ENCODE data around the gene PACSIN1.
"Not testable (repeated sequence)": the region's sequence is repeated elsewhere in the genome, so short reads cannot be mapped to it uniquely, and the experiment has no call there.

The PACSIN1 gene

DNA sequence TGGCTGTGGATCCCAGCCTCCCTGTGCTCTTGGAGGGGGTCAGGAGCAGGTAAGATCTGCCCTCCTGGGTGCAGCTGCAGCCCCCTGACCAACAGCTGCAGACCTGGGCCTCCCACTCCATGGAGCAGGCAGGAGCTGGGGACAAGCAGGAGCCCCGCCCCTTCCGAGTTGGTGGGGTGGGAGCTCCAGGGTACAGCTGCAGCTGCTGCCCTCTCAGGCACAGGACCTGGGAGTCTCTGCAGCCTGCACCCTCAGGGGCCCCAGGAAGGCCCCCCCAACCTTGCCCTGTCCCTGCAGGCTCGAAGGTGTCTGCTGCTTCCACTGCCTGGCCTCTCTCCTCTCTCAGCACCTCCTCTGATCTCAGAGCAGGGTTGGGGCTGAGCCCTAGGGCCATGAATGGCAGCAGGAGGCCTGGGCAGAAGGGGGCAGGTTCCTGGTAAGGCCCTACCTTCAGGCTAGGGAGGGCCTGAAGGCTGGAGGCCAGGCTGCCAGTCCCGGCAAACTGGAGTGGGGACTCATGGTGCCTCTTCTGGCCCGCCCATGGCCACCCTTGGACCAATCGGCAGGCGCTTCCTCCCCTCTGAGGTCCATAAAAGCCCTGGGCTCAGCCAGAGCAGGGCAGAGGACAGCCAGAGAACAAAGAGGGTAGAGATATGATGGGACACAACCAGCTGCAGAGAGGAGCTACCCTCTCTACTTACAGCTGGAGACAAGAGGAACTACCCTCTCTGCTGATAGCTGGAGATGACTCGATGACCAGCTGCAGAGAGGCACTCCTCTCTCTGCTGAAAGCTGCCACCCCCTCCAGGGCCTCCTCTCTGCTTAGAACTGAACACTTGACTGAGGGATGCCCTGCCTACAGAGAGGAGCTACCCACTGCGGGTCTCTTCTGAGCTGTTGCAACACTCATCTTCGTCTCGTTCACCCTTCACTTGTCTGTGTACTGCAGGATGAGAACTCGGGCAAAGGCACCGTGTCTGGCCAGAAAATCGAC, 7.8 kb upstream of the PACSIN1 start:
- no peak for DNase-seq (ENCODE audit: low read depth)

DNA sequence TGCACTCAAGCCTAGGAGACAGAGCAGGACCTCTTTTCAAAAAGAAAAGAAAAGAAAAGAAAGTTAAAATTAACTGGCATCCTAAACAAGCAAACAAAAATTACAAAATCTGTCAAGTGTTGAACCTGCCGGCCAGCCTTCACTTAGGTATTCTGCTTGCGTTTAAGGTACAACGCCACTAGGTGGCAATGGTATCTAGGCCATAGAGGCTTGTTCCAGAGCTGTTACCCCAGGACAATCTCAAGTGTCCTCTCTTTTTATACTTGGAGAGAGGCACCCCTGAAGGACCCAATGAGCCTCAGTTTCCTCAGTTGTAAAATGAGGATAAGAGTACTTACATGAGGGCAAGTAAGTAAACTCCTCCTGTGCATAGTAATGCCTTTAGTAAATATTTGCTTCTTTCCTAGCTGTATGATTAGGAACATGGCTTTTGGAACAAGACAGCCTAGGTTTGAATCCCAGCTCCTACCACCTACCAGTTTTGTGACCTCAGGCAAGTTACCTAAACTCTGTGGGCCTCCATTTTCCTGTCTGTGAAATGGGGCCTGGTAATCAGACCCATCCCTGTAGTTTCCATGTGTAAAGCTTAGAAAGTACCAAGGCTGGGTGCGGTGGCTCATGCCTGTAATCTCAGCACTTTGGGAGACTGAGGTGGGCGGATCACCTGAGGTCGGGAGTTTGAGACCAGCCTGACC, 5.8 kb upstream of the PACSIN1 start:
- peak; percentile 19 for DNase-seq (ENCODE audit: low read depth)

DNA sequence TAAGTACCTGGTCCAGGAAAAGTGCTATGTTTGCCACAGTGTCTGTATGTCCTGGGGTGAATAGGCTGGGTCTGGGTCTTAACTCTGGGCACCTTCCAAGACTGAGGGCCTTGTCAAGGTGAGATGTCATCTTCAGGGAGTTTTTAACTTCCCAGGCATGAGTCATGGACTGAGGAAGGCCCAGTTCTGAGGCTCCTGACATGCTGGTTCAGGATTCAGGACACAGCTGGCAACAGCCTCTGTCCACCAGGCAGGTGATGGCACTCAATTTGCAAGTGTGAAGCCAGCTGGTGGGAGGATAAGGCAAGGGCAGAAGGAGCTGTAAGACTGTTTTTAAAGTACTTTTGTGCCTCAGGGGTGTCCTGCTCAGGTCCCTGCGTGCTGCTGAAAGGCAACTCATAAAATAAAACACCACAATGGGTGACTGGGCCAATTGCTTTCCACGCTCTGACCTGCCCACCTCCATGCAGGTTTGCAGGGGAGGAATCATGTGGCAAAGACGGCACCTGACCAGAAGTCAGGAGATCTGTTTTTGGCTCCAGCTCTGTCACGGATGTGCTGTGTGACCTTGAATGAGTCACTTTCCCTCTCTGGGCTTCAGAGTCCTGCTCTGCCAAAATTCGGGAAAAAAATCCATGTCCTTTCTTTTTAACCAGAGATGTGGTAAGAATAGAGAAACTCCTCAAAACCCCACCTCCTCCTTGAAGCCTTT, 4.9 kb upstream of the PACSIN1 start:
- DNase-seq (ENCODE audit: low read depth) = no peak

DNA sequence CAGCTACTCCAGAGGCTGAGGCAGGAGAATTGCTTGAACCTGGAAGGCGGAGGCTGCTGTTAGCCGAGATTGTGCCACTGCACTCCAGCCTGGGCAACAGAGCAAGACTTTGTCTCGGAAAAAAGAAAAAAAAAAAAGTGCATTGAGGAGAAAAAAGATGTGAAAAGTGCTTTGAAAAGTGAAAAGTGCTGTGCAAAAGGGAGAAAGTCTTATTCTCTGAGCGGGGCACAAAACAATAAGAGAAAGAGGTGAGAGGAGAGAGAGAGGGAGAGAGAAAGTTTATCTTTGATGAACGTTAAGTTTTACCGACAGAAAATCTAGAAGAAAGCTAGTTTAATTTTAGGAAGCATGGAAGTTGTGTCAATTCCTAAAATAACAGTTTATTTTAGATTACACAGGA, 3.9 kb upstream of the PACSIN1 start:
- DNase-seq (ENCODE audit: low read depth) = no peak

DNA sequence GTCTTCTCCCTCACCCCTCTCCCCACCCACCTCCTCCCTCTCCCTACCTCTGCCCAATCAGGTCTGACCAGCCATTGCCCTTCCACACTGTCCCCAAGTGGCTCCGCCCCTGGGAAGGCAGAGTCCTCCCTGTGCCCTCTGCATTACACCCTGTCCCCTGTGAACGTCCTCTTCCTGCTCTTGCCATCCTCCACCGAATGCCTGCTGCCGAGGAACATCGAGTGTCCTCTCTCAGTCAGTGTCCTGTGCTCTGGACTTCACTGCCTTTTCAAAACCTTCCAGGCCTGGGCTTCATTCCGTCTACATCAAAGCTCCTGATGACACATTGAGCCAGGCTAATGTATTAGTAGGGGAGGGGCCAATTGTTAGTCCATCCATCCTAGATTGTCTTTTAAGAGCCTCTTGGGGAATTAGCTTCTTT, 3.3 kb upstream of the PACSIN1 start:
- DNase-seq (ENCODE audit: low read depth) = no peak

DNA sequence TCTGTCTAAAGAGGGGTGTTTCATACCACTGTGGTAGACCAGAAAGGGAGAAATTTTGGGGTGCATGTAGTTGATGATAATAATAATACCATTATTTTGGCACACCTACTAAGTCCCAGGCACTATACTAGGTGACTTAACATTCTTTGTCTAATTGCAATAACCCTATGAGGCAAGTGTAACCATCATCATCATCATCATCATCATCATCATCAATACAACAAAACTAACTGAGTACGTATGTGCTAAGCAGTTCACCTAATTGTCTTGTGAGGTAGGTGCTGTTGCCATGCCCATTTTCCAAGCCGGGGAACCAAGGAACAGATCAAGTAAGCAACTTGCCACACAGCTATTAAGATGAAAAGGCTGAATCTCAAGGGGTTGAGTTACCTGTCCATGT, 2.6 kb upstream of the PACSIN1 start:
- DNase-seq (ENCODE audit: low read depth) = no peak

DNA sequence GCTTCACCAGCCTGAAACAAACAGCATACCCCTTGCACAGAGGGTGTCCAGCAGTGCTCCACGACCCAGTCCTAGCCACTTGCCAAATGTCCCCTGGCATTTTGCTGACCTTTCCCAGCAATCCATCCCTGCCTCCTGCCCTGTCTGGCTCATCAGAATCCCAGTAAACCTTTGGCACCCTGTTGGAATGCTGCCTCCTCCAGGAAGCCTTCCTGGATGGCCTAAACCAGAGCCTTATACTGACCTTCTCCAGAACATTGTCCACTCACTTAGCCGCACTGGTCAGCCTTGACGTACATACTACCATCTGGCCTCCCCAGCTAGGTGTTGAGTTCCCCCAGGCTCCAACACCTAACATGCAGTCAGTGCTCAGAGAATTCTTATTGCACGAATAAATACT, 2.0 kb upstream of the PACSIN1 start:
- DNase-seq (ENCODE audit: low read depth) = no peak

DNA sequence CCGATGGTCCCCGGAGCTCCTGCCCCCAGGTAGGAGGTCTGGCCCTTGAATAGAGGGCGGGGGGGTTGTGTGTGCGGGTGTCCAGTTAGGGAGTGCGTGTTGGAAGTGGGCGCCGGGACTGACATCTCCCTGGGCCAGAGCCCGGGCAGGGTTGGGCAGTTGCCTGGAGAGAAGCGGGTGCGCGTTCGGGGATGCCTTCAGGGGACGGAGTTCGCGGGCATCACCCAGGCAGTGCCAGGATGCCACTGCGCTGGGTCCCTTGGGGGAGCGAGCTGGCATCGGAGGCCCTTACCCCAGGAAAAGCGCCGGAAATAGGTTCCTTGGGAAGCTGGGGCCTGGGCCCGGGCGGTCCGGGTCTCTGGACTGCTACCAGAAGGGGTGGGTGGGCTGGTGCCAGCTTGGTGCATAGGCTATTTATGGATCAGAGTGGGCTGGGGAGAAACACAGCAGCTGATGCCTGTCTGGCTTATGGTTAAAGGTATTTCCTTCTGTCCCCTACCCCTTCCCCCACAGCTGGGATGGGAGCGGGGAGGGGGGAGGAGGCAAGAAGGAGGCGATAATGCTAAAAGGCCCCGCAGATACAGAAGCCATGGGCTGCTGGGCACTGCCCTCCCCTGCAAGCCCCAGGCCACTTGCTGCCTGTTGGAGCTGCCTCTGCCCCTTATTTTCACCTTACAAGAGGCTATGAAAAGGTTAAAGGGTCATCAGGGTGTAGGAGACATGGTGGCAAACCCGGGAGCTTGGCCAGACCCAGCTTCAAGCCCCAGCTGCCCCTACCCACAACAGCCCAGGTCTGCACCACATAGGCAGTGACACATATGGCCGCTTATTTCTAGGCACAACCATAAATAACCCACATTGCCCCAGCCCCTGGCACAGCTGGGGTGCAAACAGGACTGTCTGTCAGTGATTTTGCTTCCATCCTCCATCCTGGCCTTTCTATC, 638 bp downstream of the PACSIN1 start:
- DNase-seq (ENCODE audit: low read depth) = no peak

DNA sequence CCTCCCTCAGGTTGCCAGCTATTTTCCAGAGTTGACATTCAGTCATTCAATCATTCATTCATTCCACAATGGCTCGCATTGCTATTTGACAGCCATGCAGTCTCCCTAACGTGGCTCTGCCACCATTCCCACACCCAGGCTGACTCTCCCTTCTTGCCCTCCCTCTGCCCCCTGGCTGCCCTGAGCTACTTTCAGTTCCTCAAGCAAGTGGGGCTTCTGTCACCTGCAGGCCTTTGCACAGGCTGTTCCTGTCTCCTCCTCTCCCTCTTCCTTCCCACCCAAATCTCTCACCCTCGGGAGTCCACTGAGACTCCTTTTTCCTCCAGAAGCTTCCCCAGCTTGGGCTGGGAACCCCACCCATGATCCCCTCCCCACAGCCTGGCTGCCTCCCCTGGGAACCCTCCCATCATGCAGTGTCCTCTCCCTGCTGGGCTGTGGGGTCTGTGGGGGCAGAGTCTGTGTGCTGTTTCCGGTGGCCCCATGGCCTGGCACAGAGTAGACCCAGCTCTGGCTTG, 2.6 kb downstream of the PACSIN1 start:
- no peak for DNase-seq (ENCODE audit: low read depth)

DNA sequence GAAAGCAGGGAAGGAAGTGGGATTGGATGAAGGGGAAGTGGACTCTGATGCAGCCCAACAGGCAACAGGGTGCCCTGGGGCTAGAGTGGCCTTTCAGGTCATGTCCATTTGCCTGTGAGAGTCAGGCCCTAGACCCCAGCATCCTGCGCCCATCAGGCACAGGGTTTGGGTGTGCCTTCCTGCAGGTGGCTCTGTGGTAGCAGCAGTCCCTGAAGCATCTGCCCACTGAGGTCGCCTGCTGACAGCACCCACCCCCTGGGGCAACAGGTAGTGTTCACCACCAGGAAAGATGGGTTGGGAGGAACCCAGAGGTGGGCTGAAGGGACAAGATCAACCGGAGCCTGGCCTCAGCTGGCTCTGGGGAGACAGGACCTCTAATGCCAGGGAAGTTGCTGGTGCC, 3.6 kb downstream of the PACSIN1 start:
- DNase-seq (ENCODE audit: low read depth) = no peak

DNA sequence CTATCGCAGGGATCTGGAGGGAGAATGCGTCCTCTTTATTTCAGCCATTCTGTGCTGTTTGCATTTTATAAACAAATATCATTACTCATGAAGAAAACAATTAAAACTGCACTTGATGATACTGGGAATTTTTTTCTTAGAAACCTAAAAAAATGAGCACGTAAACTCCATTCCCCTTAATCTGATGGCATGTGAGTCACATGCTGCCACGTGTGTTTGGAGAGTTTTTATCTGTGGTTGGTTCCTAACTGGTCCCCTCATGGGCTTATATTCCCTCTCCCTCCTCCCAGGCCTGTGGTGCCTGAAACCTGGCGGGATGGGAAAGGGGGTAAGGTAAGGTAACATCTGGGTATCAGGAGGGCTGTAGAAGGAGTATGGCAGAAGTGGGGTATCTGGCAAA, 6.5 kb downstream of the PACSIN1 start:
- no peak for DNase-seq (ENCODE audit: low read depth)

DNA sequence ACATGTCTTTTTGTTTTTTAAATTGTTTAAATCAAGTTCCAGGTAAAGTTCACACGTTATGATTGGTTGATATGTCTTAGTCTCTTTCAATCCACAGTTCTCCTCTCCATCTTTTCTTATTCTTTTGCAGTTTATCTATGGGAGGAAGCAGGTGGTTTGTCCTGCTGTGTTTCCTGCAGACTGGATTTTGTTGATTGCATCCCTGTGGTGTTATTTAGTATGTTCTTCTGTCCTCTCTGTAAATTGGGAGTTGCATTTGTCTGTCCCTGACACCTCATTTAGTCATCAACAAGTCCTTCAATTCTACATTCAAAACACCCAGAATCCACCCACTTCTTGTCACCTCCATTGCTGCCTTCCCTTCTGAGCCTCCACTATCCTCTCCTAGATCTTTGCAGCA, 8.1 kb downstream of the PACSIN1 start:
- no peak for DNase-seq (ENCODE audit: low read depth)

DNA sequence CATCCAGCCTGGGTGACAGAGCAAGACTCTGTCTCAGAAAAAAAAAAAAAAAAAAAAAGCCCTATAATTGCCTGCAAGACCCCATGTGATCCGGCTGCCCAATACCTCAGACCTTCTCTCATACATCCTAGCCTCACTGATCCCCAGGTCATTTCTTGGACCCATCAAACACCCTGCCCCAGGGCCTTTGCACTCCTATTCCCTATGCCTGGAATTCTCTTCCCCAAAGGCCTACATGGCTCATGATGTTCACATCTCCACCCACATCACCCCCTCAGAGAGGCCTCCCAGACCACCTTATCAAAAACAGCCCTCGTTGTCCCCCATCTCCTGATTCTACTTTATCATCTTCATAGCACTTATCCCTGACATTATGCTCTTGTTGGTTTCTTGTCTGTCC, 8.9 kb downstream of the PACSIN1 start:
- DNase-seq (ENCODE audit: low read depth) = no peak

DNA sequence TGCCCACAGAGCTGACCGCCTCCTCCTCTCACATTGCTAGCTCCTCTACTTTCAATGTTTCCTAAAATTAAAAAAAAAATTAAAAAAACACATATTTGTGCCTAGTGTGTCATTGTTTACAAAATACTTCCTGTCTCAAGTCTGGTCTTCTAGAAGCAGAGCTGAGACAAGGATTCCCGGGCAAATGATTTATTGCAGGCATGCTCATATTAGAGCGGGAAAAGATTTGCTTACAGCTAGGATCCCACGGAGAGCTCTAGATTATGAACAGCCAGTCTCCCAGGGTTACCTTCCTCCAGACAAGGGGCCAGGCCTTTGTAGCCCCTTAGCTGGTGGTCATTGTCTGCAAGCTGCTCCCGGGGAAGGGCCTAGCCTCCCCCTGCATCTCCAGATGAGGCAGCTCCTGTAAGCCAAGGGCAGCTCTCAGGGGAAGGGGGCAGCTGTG, 9.4 kb downstream of the PACSIN1 start:
- DNase-seq (ENCODE audit: low read depth) = no peak

DNA sequence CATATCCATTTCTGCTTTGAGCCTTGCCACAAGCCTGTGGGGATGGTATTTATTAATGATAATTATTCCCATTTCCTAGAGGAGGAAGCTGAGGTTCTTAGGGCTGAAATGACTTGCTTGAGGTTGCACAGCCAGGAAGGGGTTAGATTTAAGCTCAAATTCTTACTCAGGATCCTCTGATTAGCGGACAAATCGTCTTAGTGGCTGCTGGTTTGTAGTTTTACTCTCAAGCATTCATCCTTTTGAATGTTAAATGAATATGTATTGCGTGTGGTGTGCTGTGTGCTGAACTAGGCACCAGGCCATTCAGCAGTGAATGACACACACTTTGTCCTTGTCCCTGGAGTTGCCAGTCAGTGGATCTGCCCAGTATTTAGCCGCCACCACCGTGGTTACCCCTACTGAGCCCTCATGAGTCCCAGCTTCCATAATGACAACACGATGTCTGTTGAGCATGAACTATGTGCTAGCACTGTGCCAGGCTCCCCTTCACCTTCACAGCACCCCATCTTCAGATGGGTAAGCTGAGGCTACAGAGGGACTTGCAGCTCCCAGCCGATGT, 10.0 kb downstream of the PACSIN1 start:
- DNase-seq (ENCODE audit: low read depth) = no peak

DNA sequence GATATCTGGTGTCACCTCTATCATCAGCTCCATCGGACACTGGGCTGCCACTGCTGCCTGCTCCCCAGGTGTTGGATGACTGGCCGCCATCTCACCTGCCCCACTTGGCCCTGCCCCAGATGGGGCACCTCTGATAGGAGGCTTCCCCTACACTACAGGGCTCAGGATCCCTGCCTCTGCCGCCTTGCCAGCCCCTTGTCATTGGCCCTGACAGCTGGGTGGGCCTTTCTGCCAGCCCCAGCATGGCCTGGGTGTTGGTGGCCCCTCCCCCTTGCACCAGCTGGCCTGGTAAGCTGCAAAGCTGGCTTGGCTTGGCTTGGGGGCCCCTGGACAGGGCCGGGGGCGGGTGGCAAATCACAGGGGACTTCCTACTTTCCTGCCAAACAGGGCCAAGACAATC, 10.6 kb downstream of the PACSIN1 start:
- no peak for DNase-seq (ENCODE audit: low read depth)

DNA sequence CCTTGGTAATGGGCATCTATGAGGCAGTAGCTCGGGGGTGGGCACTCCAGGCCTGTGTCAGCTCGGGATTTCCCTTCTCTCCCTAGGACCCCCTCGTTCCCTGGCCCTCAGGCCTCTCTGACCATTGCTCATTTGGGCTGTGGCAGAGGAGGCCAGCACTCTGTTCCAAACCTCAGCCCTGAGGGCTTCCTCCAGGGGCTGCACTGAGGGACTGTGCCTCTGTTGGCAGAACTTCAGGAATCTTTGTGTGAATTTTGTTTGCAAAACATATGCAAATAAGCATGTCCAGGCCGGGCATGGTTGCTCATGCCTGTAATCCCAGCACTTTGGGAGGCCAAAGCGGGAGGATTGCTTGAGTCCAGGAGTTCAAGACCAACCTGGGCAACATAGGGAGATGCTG, 11.0 kb downstream of the PACSIN1 start:
- DNase-seq (ENCODE audit: low read depth) = no peak

DNA sequence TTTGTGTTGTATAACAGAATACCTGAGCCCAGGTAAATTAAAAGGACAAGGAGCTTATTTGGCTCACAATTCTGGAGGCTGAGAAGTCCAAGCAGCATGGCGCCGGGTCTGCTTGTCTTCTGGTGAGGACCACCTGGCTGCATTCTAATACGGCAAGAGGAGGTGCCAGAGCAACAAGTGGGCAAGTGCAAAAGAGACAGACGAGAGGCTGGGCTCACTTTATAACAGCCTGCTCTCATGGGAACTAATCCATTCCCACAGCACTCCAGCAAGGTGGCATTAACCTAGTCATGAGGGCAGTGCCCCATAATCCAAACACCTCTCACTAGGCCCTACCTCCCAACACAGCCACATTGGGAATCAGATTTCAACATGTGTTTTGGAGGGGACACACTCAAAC, 12.9 kb downstream of the PACSIN1 start:
- DNase-seq (ENCODE audit: low read depth) = no peak

DNA sequence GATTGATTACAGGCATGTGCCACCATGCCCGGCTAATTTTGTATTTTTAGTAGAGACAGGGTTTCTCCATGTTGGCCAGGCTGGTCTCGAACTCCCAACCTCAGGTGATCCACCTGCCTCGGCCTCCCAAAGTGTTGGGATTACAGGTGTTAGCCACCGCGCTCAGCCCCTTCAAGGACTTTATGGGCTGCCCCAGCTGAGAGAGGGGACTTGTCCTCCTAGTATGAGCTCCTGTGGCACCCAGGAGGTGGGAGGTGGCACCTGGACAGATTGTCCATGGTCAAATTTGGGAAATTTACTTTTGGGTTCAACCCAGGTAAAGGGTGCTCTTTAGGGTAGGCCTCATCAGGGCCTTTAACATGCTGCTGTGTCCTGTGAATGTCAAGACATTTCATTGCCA, 17.9 kb downstream of the PACSIN1 start:
- DNase-seq (ENCODE audit: low read depth) = not testable (repeated sequence)

DNA sequence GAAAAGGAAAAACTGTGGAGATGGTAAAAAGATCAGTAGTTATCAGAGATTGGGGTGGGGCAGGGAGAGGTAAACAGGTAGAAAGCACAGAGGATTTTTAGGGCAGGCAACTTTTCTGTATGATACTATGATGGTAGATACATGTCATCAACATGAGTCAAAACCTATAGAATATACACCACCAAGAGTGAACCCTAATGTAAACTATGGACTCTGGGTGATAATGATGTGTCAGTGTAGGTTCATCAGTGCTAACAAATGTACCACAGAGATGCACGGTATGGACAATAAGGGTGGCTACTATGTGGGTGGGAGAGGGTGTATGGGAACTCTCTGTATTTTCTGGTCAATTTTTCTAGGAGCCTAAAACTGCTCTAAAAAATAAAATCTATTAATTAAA, 18.5 kb downstream of the PACSIN1 start:
- no peak for DNase-seq (ENCODE audit: low read depth)

DNA sequence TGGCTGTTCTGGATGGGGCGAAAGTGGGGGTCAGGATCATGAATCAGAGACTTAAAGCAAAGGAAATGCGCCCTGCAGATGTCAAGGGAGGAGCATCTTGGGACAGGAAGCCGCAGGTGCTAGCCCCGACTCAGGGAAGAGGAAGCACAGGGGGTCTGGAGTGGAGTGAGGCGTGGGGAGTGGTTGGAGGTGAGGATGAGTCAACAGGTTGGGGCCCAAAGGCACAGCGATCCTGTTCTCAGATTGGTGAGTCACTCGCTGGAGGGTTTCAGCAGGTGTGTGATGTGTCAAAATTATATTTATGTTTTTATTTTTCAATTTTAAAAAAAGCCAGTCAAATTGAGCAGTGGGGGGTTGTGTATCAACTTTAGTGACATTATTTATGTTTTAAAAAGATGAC, 19.0 kb downstream of the PACSIN1 start:
- peak; percentile 58 for DNase-seq (ENCODE audit: low read depth)

Data from activated T-helper 9 cell treated with anti-CD3 and anti-CD28 coated beads, Interleukin-2, amount 50 U/mL, for 16 hours (primary cell).